Ectodermal cell (in vitro differentiated cells): ENCODE results near the gene PSD2.

Experiments
- H3K27ac ChIP-seq: 2 replicates; pipeline ENCODE4 v1.7.0; 2013; ENCODE audit warnings: mild to moderate bottlenecking, low read depth, low read length; ENCODE audit not compliant: insufficient read depth, poor library complexity, severe bottlenecking
- H3K27me3 ChIP-seq: 2 replicates; pipeline ENCODE4 v1.7.0; 2013; ENCODE audit warnings: mild to moderate bottlenecking, low read length; ENCODE audit not compliant: insufficient read depth, control insufficient read depth, poor library complexity, severe bottlenecking
- H3K36me3 ChIP-seq: one replicate; pipeline ENCODE4 v1.7.0; 2013; ENCODE audit warnings: low read length; ENCODE audit not compliant: control insufficient read depth, insufficient read depth
- H3K4me1 ChIP-seq: one replicate; pipeline ENCODE4 v1.7.0; 2013; ENCODE audit warnings: low read length; ENCODE audit not compliant: control insufficient read depth, insufficient read depth
- H3K4me3 ChIP-seq: 2 replicates; pipeline ENCODE4 v1.7.0; 2013; ENCODE audit warnings: low read depth, low read length, control low read depth; ENCODE audit not compliant: insufficient read depth
- H3K9me3 ChIP-seq: 2 replicates; pipeline ENCODE4 v1.7.0; 2013; ENCODE audit warnings: mild to moderate bottlenecking, low read length, moderate library complexity; ENCODE audit not compliant: control insufficient read depth
- WGBS, 2 experiments: methylation state at CpG; one replicate each; pipeline ENCODE4 v1.1.7; 2013; ENCODE audit warnings: missing lambda C conversion rate in 2 of 2; 5-methylcytosine and 5-hydroxymethylcytosine counted together

Gene PSD2

GRCh38 chr5:139763930-139764791 lies 31.4 kb upstream of the PSD2 start:
- H3K9me3 ChIP-seq = no peaks in the 10 kb centered on the region
- H3K27ac ChIP-seq = no peak overlapping the region
- no peaks in the 10 kb centered on the region for H3K36me3 ChIP-seq
- peaks cover 30% of the 10 kb centered on the region for H3K4me1 ChIP-seq
- H3K27me3 ChIP-seq = peaks cover 22% of the 10 kb centered on the region
- peak overlapping the region; percentile 12 for H3K4me3 ChIP-seq
- 8 to 9% methylated on average over 45 of the region's 45 CpGs for WGBS, 2 experiments

GRCh38 chr5:139764886-139765408 lies 30.7 kb upstream of the PSD2 start:
- Histone ChIP-seq H3K9me3 (no peaks in the 10 kb centered on the region), H3K27me3 (peaks cover 22% of the 10 kb centered on the region), H3K4me1 (peaks cover 29% of the 10 kb centered on the region), H3K4me3 (no peak overlapping the region), H3K27ac (no peak overlapping the region), H3K36me3 (no peaks in the 10 kb centered on the region)
- WGBS, 2 experiments = 64 to 68% methylated on average over 11 of the region's 11 CpGs

- peaks cover 29% of the 10 kb centered on the region for H3K4me1 ChIP-seq
- no peaks in the 10 kb centered on the region for H3K36me3 ChIP-seq
- H3K9me3 ChIP-seq = no peaks in the 10 kb centered on the region
- H3K27me3 ChIP-seq = peaks cover 22% of the 10 kb centered on the region
- H3K4me3 ChIP-seq = peak overlapping the region; percentile 62
- WGBS, 2 experiments = 9 to 11% methylated on average over 46 of the region's 46 CpGs
- H3K27ac ChIP-seq = no peak overlapping the region
Observed at GRCh38 chr5:139765409-139766217, 30.0 kb upstream of the PSD2 start.

GRCh38 chr5:139767960-139768359 lies 27.6 kb upstream of the PSD2 start:
- peaks cover 23% of the 10 kb centered on the region for H3K4me1 ChIP-seq
- no peaks in the 10 kb centered on the region for H3K9me3 ChIP-seq
- no peak overlapping the region for H3K27ac ChIP-seq
- no peaks in the 10 kb centered on the region for H3K36me3 ChIP-seq
- WGBS, 2 experiments = 74 to 84% methylated on average over 4 of the region's 4 CpGs
- peaks cover 22% of the 10 kb centered on the region for H3K27me3 ChIP-seq
- no peak overlapping the region for H3K4me3 ChIP-seq

GRCh38 chr5:139768807-139769465 lies 26.7 kb upstream of the PSD2 start:
- no peaks in the 10 kb centered on the region for H3K9me3 ChIP-seq
- H3K4me3 ChIP-seq = no peak overlapping the region
- WGBS, 2 experiments = 89 to 90% methylated on average over 7 of the region's 7 CpGs
- no peaks in the 10 kb centered on the region for H3K36me3 ChIP-seq
- peaks cover 13% of the 10 kb centered on the region for H3K27me3 ChIP-seq
- H3K4me1 ChIP-seq = peaks cover 13% of the 10 kb centered on the region
- no peak overlapping the region for H3K27ac ChIP-seq

- H3K4me1 ChIP-seq = peaks cover 8% of the 10 kb centered on the region
- 93% methylated on average over 3 of the region's 3 CpGs for WGBS, 2 experiments
- no peak overlapping the region for H3K27ac ChIP-seq
- H3K36me3 ChIP-seq = no peaks in the 10 kb centered on the region
- H3K9me3 ChIP-seq = no peaks in the 10 kb centered on the region
- peaks cover 9% of the 10 kb centered on the region for H3K27me3 ChIP-seq
- no peak overlapping the region for H3K4me3 ChIP-seq
Observed at GRCh38 chr5:139769477-139769876, 26.1 kb upstream of the PSD2 start.

- no peaks in the 10 kb centered on the region for H3K4me1 ChIP-seq
- no peaks in the 10 kb centered on the region for H3K36me3 ChIP-seq
- 100% methylated on average over 2 of the region's 2 CpGs; no CpG with 5 or more reads in 1 of the 2 experiments for WGBS, 2 experiments
- no peak overlapping the region for H3K27ac ChIP-seq
- H3K27me3 ChIP-seq = peaks cover 9% of the 10 kb centered on the region
- H3K4me3 ChIP-seq = no peak overlapping the region
- no peaks in the 10 kb centered on the region for H3K9me3 ChIP-seq
Observed at GRCh38 chr5:139770722-139771121, 24.9 kb upstream of the PSD2 start.

- no peaks in the 10 kb centered on the region for H3K9me3 ChIP-seq
- H3K27me3 ChIP-seq = no peaks in the 10 kb centered on the region
- 87 to 89% methylated on average over 8 of the region's 8 CpGs for WGBS, 2 experiments
- no peaks in the 10 kb centered on the region for H3K36me3 ChIP-seq
- no peaks in the 10 kb centered on the region for H3K4me1 ChIP-seq
- no peak overlapping the region for H3K27ac ChIP-seq
- H3K4me3 ChIP-seq = no peak overlapping the region
Observed at GRCh38 chr5:139772089-139772791, 23.4 kb upstream of the PSD2 start.

DNA sequence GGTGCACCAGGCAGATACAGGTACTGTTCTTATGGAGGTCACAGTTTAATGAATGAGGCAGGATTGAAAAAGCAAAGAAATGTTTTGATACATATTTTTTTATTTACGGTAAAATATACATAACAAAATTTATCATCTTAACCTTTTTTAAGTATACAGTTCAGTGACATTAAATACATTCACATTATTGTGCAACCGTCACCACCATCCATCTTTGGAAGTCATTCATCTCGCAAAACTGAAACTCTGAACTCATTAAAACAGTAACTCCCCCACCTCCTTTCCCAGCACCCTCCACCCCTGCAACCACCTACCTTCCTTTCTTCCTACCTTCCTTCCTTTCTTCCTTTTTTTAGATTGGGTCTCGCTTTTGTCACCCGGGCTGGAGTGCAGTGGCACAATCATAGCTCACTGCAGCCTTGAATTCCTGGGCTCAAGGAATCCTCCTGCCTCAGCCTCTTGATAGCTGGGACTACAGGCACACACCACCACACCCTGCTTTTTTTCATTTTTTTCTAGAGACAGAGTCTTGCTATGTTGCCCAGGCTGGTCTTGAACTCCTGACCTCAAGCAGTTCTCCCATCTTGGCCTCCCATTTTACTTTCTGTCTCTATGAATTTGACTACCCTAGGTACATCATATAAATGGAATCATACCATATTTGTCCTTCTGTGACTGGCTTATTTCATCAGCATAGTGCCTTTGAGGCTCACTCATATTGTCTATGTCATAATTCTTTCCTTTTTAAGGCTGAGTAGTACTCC lies 22.5 kb upstream of the PSD2 start:
- H3K27me3 ChIP-seq = no peaks in the 10 kb centered on the region
- no peaks in the 10 kb centered on the region for H3K36me3 ChIP-seq
- no peaks in the 10 kb centered on the region for H3K4me1 ChIP-seq
- H3K4me3 ChIP-seq = no peak overlapping the region
- H3K27ac ChIP-seq = no peak overlapping the region
- WGBS, 2 experiments = 88 to 92% methylated on average over 5 of the region's 5 CpGs
- no peaks in the 10 kb centered on the region for H3K9me3 ChIP-seq
